Body of pancreas (tissue), 4 donors: ENCODE measurements around the gene STX1B. TPM values are rescaled to one million over a fixed set of nuclear protein-coding genes. Genes with fewer than 3 reads are reported as not detected.

Experiments used
- ATAC-seq: fragments of 150-250 bp; one replicate; pipeline ENCODE4 v1.9.1; 2016
- DNase-seq, 4 donors: peaks; one replicate each; pipeline ENCODE4 v3.0.0-alpha.2; 2019
- H3K27ac ChIP-seq, 4 donors: fragments of 200-600 bp; sonication (generic); 1 replicate in 3 of 4; 2 replicates in 1 of 4; pipeline versions ENCODE4 v1.5.1 to v1.6.1; 2016 to 2019; ENCODE audit warnings: mild to moderate bottlenecking in 1 of 4, mixed read lengths in 1 of 4, moderate library complexity in 1 of 4
- H3K27me3 ChIP-seq, 2 donors: fragments of 200-600 bp; sonication (generic); one replicate each; pipeline ENCODE4 v1.6.0; 2016; ENCODE audit warnings: mild to moderate bottlenecking in 1 of 2
- H3K36me3 ChIP-seq, 2 donors: fragments of 200-600 bp; sonication (generic); replicated peaks in 1 of 2; 2 replicates each; pipeline ENCODE4 v1.5.1; 2016; ENCODE audit warnings: low read depth in 2 of 2; ENCODE audit not compliant: insufficient read depth in 1 of 2
- H3K4me1 ChIP-seq: fragments of 200-600 bp; sonication (generic); one replicate; pipeline ENCODE4 v1.6.0; 2016
- H3K4me3 ChIP-seq, 2 donors: fragments of 200-600 bp; sonication (generic); 1 replicate in 1 of 2; 2 replicates in 1 of 2; pipeline ENCODE4 v1.5.1; 2016 to 2019
- H3K9me3 ChIP-seq, 3 donors: fragments of 200-600 bp; sonication (generic); 1 replicate in 2 of 3; 2 replicates in 1 of 3; pipeline ENCODE4 v1.5.1; 2016
- CTCF ChIP-seq, 7 experiments: fragments of 450-650 bp in 4 of 7; fragments of 200-600 bp in 3 of 7; sonication (generic) in 3 of 7; IDR thresholded peaks; one replicate each; pipeline ENCODE4 v1.5.1; 2016 to 2019; ENCODE audit warnings: antibody characterized with exemption in 7 of 7
- POLR2A ChIP-seq, 3 donors: fragments of 450-650 bp; IDR thresholded peaks; one replicate each; pipeline ENCODE4 v1.6.1; 2016; ENCODE audit warnings: antibody characterized with exemption in 3 of 3, mild to moderate bottlenecking in 2 of 3
- WGBS, 2 donors: methylation state at CpG; one replicate each; pipeline ENCODE4 v1.1.5; 2017; 5-methylcytosine and 5-hydroxymethylcytosine counted together
- intact Hi-C: fragments of 100-400 bp; cut with DNase I; formaldehyde crosslinking; loops from one replicate; pipeline ENCODE4 v1.15.1; 2023
- total RNA-seq, 2 donors: library from RNA; depleted of rRNA; stranded (reverse); fragments of >200 nt; gene quantifications; one replicate each; pipeline ENCODE4 v1.1.0, GENCODE V29; 2016

Gene STX1B
- total RNA-seq, 2 donors from 2014 or later = 0.26 to 0.33 TPM

- 49 to 60% methylated on average over 5 to 6 of the region's 6 CpGs for WGBS, 2 donors
- Histone ChIP-seq H3K4me3 (no peak overlapping the region), H3K4me1 (no peaks in the 10 kb centered on the region), H3K36me3 (no peaks in the 10 kb centered on the region), H3K9me3 (no peaks in the 10 kb centered on the region), H3K27me3 (peaks cover 0 to 15% of the 10 kb centered on the region in 2 donors), H3K27ac (no peak overlapping the region)
- TF ChIP-seq CTCF (IDR thresholded peaks at IDR 0.05) (no peak), POLR2A (IDR thresholded peaks at IDR 0.05) (no peak)
- no peak for DNase-seq
- intact Hi-C loops = no loop called here
- no peak for ATAC-seq
Measured at GRCh38 chr16:31008149-31008548, 2.3 kb downstream of the STX1B start.

GRCh38 chr16:31007684-31008083 lies 2.8 kb downstream of the STX1B start:
- H3K9me3 ChIP-seq = no peaks in the 10 kb centered on the region
- ATAC-seq (no peak), DNase-seq (no peak)
- no peak for TF ChIP-seq POLR2A (IDR thresholded peaks at IDR 0.05)
- no peak for TF ChIP-seq CTCF (IDR thresholded peaks at IDR 0.05)
- no peak overlapping the region for H3K27ac ChIP-seq
- H3K4me3 ChIP-seq = no peak overlapping the region
- peaks cover 0 to 15% of the 10 kb centered on the region in 2 donors for H3K27me3 ChIP-seq
- H3K4me1 ChIP-seq = no peaks in the 10 kb centered on the region
- 35 to 50% methylated on average over 6 of the region's 6 CpGs for WGBS, 2 donors
- intact Hi-C loops = no loop called here
- H3K36me3 ChIP-seq = no peaks in the 10 kb centered on the region

GRCh38 chr16:31006589-31006988 lies 3.8 kb downstream of the STX1B start:
- H3K27me3 ChIP-seq = peaks cover 0 to 13% of the 10 kb centered on the region in 2 donors
- DNase-seq (no peak), ATAC-seq (no peak)
- no peak overlapping the region for H3K4me3 ChIP-seq
- peaks cover 7% of the 10 kb centered on the region for H3K4me1 ChIP-seq
- no peaks in the 10 kb centered on the region for H3K9me3 ChIP-seq
- H3K27ac ChIP-seq = no peak overlapping the region
- intact Hi-C loops = no loop called here
- TF ChIP-seq POLR2A (IDR thresholded peaks at IDR 0.05) = no peak
- 78 to 79% methylated on average over 8 of the region's 8 CpGs for WGBS, 2 donors
- H3K36me3 ChIP-seq = no peaks in the 10 kb centered on the region

- ATAC-seq = no peak
- no peaks in the 10 kb centered on the region for H3K36me3 ChIP-seq
- DNase-seq = no peak
- intact Hi-C loops = no loop called here
- peaks cover 7% of the 10 kb centered on the region for H3K4me1 ChIP-seq
- no peaks in the 10 kb centered on the region for H3K9me3 ChIP-seq
- TF ChIP-seq POLR2A (IDR thresholded peaks at IDR 0.05) (no peak), CTCF (IDR thresholded peaks at IDR 0.05) (no peak)
- 36 to 51% methylated on average over 7 of the region's 7 CpGs for WGBS, 2 donors
- no peak overlapping the region for H3K27ac ChIP-seq
- H3K4me3 ChIP-seq = no peak overlapping the region
- peaks cover 0 to 7% of the 10 kb centered on the region in 2 donors for H3K27me3 ChIP-seq
Measured at GRCh38 chr16:31006086-31006385, 4.4 kb downstream of the STX1B start.

- H3K4me1 ChIP-seq = peaks cover 7% of the 10 kb centered on the region
- peaks cover 0 to 4% of the 10 kb centered on the region in 2 donors for H3K27me3 ChIP-seq
- no peak overlapping the region for H3K4me3 ChIP-seq
- intact Hi-C loops = no loop called here
- no peaks in the 10 kb centered on the region for H3K36me3 ChIP-seq
- DNase-seq = no peak
- ATAC-seq = no peak
- TF ChIP-seq CTCF (IDR thresholded peaks at IDR 0.05) (no peak), POLR2A (IDR thresholded peaks at IDR 0.05) (no peak)
- 58 to 68% methylated on average over 15 of the region's 16 CpGs for WGBS, 2 donors
- H3K27ac ChIP-seq = no peak overlapping the region
- H3K9me3 ChIP-seq = no peaks in the 10 kb centered on the region
Measured at GRCh38 chr16:31005350-31006085, 4.9 kb downstream of the STX1B start.
